HEK293 (cell line): ENCODE data around the gene KRT79.

ENCODE experiments used
- CTCF ChIP-seq: fragments of 450-650 bp; formaldehyde crosslinking; IDR thresholded peaks from 2 replicates; pipeline ENCODE4 v1.5.1; 2016; ENCODE audit warnings: missing biosample characterization, missing genetic modification characterization
- GLIS1 ChIP-seq: fragments of 450-650 bp; formaldehyde crosslinking; IDR thresholded peaks from 2 replicates; pipeline ENCODE4 v1.5.1; 2016; ENCODE audit warnings: missing biosample characterization, missing genetic modification characterization
- REPIN1 ChIP-seq: fragments of 450-650 bp; formaldehyde crosslinking; IDR thresholded peaks from 2 replicates; pipeline ENCODE4 v1.5.1; 2017; ENCODE audit warnings: missing biosample characterization, missing genetic modification characterization, low read depth
- YY1 ChIP-seq: fragments of 450-650 bp; formaldehyde crosslinking; IDR thresholded peaks from 2 replicates; pipeline ENCODE4 v1.5.1; 2018; ENCODE audit warnings: missing biosample characterization, missing genetic modification characterization
- ZBTB21 ChIP-seq: fragments of 450-650 bp; formaldehyde crosslinking; IDR thresholded peaks from 2 replicates; pipeline ENCODE4 v1.5.1; 2017; ENCODE audit warnings: missing biosample characterization, missing genetic modification characterization
- ZFP41 ChIP-seq: fragments of 450-650 bp; formaldehyde crosslinking; IDR thresholded peaks from 2 replicates; pipeline ENCODE4 v1.5.1; 2016; ENCODE audit warnings: missing biosample characterization, missing genetic modification characterization, borderline replicate concordance
- ZNF184 ChIP-seq: fragments of 450-650 bp; IDR thresholded peaks from 2 replicates; pipeline ENCODE4 v1.5.1; 2018; ENCODE audit warnings: missing biosample characterization, mild to moderate bottlenecking, missing genetic modification characterization
- ZNF362 ChIP-seq: fragments of 450-650 bp; formaldehyde crosslinking; IDR thresholded peaks from 2 replicates; pipeline ENCODE4 v1.5.1; 2016; ENCODE audit warnings: missing biosample characterization, missing genetic modification characterization
- ZNF530 ChIP-seq: fragments of 450-650 bp; formaldehyde crosslinking; IDR thresholded peaks from 2 replicates; pipeline ENCODE4 v1.5.1; 2016; ENCODE audit warnings: low read depth, missing biosample characterization, missing genetic modification characterization
- ZNF629 ChIP-seq: fragments of 450-650 bp; formaldehyde crosslinking; IDR thresholded peaks from 2 replicates; pipeline ENCODE4 v1.5.1; 2017; ENCODE audit warnings: missing biosample characterization, missing genetic modification characterization
- ZNF660 ChIP-seq: fragments of 450-650 bp; IDR thresholded peaks from 2 replicates; pipeline ENCODE4 v1.5.1; 2018; ENCODE audit warnings: missing biosample characterization, mild to moderate bottlenecking, missing genetic modification characterization
- ZNF830 ChIP-seq: fragments of 450-650 bp; IDR thresholded peaks from 2 replicates; pipeline ENCODE4 v1.5.0; 2018; ENCODE audit warnings: missing biosample characterization, missing genetic modification characterization, low read depth, mild to moderate bottlenecking, moderate library complexity

- TF ChIP-seq CTCF (tag by site-specific recombination) = no peak
- TF ChIP-seq REPIN1 (tag by site-specific recombination) = no peak
- no peak for TF ChIP-seq ZNF362 (tag by site-specific recombination)
- TF ChIP-seq ZBTB21 (tag by site-specific recombination) = no peak
- no peak for TF ChIP-seq ZNF629 (tag by site-specific recombination)
- TF ChIP-seq ZNF530 (tag by site-specific recombination) = no peak
- TF ChIP-seq GLIS1 = no peak
- TF ChIP-seq YY1 (tag by site-specific recombination) = no peak
- TF ChIP-seq ZNF660 (tag by site-specific recombination) = no peak
- TF ChIP-seq ZFP41 = no peak
- no peak for TF ChIP-seq ZNF830 (tag by site-specific recombination)
- no peak for TF ChIP-seq ZNF184
Observed at GRCh38 chr12:52779914-52780313, 54.2 kb downstream of the KRT79 start.
